SU-DHL-6 (cell line): ENCODE results near the gene TBX3.

Experiments
- EZH2phosphoT487 ChIP-seq: fragments of 200-600 bp; sonication (generic), shearing (Covaris generic); conservative IDR thresholded peaks from 2 replicates; pipeline ENCODE4 v1.6.1; 2018; ENCODE audit warnings: mild to moderate bottlenecking, antibody characterized with exemption, low read length, moderate library complexity, mixed read lengths
- TF ChIP-seq, protein P1 (sequence below): fragments of 200-600 bp; sonication (generic); IDR thresholded peaks from one replicate; pipeline ENCODE4 v1.5.1; 2017; ENCODE audit warnings: antibody characterized with exemption, mild to moderate bottlenecking, low read length, moderate library complexity; ENCODE audit not compliant: insufficient read depth, poor library complexity, severe bottlenecking

DNA sequence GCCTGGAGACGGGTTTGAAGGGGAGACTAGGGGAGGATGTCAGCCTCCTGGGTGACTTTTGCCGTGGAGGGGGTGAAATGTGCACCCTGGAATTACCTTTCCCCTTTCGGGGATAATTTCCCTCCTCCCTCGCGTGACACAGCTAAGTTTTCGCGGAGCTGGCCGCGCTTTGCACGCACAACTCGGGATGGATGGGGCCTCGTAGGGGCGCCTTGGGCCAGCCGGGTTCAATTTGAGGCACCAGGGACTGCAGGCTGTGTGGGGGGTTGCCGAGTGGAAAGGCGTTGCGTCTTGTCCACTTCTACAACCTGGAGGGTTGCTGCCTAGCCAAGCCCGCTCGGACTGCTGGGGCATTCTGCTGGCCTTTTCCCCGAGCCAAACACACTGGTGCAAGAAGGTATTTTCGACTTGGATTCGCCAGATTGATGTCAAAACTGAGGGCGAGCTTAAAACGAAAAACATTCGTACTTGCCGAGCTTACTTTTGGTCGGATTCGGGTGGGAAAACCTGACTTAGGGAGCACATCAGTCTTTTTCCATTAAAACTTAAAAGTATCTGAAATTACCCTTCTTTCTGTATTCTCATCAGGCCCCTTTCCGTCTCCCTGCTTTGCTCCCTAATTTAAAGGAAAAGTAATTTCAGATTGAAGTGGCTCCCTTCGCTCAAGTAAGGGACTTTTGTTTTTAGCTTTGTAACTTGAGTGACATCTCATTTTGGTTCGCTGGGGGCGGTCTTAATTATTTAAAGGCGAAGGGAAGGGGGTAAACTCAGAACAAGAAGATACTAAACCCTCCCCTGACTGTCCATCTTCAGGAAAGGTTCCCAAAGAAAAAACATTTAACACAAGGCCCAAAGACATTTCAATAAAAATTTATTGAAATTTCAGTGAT is 14.3 kb downstream of the TBX3 start:
- TF ChIP-seq, protein P1, sequence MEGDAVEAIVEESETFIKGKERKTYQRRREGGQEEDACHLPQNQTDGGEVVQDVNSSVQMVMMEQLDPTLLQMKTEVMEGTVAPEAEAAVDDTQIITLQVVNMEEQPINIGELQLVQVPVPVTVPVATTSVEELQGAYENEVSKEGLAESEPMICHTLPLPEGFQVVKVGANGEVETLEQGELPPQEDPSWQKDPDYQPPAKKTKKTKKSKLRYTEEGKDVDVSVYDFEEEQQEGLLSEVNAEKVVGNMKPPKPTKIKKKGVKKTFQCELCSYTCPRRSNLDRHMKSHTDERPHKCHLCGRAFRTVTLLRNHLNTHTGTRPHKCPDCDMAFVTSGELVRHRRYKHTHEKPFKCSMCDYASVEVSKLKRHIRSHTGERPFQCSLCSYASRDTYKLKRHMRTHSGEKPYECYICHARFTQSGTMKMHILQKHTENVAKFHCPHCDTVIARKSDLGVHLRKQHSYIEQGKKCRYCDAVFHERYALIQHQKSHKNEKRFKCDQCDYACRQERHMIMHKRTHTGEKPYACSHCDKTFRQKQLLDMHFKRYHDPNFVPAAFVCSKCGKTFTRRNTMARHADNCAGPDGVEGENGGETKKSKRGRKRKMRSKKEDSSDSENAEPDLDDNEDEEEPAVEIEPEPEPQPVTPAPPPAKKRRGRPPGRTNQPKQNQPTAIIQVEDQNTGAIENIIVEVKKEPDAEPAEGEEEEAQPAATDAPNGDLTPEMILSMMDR: no peak
- no peak for TF ChIP-seq EZH2phosphoT487
